GM19193 (cell line): ENCODE measurements around the gene DSG2.

Experiments
- POLR2A ChIP-seq: IDR thresholded peaks from 4 replicates; pipeline ENCODE4 v1.6.1; 2011; ENCODE audit not compliant: insufficient read depth, insufficient read length; ENCODE audit errors: extremely low read depth

The DSG2 gene

DNA sequence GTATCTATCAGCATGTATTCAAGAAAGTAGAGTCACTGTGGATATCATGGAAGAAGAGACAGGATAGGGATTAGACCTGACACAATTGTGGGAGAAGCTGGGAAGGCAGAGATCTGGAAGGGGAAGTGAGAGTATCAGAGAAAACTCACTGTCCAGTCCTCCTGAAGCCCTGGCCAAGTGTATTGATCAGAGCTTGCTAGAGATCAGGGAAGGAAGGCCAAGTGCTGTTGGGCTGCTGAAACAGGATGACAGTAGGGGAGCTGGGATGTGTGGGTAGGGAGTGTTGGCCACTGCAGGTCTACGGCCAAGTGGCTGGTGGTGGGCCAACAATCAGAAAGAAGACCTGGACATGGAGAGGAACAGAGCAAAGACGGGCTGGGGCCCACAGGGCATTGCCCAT is 67.4 kb downstream of the DSG2 start:
- TF ChIP-seq POLR2A: no peak

DNA sequence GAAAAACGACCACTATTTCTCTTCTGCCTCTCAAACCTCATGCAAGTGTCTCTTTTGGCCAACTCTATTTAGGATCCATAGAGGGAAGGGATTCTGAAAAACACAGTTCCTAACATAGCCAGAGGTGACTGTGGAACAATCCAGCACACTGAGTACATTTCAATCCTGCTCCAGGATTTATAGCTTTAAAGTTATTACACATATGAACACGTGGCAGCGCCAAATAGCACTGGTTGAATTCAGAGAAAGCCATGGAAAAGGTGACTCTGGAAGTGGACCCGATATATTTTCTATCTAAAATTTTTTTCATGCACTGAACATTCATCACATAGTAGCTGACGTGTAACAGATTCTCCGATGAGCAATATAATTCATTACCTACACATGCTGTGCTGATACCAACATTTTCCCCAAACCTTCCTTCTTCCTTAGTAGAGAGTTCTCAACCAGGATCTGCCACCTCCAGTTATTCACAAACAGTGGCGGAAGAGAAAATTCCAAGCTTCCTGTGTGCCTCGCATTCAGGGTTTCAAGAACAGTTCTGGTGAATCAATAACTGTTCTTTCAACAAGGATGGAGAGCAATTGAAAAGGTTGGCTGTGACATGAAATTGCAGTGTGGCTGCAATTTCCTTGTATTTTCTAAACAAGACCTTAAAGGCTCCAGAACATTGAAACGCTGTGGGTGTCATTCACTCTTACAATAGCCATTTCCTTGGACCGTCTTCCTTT is 68.0 kb downstream of the DSG2 start:
- no peak for TF ChIP-seq POLR2A

DNA sequence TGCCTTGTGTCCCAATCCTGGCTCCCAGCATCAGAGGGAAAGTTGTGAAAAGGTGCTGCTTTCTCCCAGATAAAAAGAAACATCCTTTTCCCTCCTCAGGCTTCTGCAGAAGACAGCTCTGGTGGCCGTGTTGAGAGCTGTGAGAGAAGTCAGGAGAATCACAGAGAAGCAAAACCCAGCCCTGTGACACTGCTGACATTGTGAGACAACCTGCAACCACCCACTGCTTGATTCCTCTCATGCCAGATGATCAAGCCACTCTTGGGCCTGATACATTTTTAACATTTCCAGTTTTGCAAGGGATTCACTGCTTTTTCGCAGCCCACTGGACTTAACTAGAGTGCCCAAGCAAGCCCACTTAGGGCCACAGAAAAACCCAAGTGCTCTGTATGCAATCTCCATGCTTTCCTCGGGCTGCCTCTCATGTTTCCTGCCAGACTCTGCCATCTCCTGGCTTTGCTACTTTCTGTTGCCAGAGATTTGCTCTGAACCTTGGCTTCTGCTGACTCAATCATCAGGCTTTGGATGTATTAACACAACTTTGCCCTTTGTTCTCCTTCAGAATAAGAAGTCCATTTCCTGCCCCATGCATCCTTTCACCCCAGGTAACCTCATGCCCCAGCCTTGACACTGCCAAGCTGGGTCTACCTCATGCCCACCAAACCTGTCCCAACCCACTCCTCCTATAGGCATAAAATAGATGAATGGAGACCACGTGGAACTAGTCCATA is 68.8 kb downstream of the DSG2 start:
- TF ChIP-seq POLR2A: no peak

DNA sequence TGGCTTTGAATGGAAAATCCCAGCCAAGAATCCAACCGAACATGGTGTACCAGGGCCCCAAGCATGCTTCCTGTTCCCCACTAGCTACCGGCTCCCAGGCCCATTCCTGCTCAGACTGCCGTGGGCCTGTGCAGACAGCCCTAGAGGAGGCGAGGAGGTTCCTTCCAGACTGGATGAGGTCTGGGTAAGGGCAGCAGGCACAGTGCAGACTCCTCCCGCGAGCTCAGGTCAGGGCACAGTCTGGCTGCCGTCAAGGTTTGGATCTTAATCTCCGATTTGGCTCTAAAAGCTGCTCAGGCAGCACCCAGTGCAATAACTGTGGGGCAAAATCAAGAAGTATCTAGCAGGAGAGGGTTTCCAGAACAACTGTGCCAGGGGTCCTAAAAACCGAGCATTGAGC is 74.4 kb downstream of the DSG2 start:
- no peak for TF ChIP-seq POLR2A

DNA sequence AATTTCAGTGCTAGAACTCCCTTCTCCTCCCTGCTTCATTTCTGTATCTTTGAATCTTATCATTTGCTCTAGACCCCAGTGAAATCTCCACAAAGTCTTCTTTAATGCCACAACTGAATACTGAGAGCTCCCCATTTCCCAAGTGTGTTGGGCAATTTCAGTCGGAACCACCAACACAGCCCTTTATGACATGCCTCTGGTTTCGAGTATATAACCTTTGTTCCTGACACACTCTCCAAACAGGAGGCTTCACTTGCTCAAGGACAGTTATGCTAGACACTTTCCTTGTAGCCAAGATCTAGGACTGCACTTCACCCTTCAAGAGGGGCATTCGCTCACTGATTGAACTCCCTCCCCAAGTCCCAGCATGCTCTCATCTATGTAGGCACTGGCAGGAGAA is 75.1 kb downstream of the DSG2 start:
- TF ChIP-seq POLR2A: no peak

DNA sequence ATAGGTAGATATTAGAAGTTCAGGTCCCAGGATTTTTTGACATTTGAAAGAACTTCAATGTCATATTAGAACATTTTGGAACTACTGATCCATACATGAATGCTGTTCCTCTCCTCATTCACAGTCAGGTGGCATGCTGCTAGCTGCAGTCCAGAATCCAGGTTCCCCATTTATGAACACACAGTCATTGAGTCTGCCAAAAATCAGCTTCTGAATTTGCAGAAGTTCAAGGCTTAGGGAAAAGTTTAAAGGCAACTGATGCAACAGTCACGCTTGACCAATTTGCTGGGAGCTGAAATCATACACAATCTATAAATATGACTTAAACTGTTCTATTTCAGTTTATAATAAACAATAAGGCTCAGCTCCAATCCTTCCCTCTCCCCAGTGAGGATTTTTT is 76.4 kb downstream of the DSG2 start:
- no peak for TF ChIP-seq POLR2A

DNA sequence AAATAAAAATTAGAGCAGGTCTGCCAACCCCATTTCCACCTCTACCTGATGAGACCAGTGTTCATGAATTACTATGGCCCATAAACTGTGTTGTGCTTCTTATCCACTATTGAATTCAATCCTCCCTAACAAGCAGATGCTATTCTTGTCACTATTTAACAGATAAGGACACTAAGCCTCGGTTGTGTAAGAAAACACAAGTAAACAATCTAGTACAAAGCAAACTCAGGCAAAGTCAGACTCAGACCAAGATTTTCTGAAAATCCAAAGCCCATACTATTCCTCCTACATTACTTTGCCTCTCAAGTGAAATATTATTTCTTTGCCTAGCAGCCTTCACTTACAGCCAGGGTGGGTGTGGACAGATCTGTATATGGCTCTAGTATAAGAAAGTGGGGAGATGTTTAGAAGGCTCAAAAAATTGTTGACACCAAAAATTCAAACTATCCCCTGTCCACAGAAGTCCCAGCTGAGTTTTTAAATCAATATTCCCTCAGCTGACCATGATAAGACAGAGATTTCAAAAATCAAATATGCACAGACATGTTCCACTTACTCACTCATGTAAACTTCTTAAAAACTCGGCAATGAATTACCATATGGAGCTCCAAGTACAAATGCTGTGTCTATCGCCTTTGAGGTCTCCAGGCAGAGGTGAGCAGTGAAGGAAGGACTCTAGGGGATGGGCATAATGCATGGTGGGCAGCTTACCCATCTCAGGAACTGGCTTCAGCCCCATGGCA is 77.7 kb downstream of the DSG2 start:
- no peak for TF ChIP-seq POLR2A

DNA sequence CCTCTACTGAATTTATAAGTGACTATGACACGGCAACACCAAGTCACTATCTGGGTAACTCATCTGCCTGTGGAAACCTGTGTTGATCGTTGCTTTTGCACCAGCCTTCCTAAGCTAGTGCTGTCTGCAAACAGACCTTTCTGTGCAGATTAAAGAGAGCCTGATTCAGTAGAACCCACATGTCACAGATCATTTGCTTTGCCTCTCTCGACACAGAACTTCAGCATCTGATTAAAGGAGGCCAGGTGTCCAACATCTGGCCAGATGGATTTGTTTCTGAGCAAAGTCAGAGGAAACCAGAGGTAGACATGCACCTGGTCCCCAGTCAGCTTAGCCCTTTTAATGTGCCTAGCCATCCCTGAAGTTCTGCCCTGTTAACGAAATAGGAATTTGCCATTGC is 78.7 kb downstream of the DSG2 start:
- no peak for TF ChIP-seq POLR2A

DNA sequence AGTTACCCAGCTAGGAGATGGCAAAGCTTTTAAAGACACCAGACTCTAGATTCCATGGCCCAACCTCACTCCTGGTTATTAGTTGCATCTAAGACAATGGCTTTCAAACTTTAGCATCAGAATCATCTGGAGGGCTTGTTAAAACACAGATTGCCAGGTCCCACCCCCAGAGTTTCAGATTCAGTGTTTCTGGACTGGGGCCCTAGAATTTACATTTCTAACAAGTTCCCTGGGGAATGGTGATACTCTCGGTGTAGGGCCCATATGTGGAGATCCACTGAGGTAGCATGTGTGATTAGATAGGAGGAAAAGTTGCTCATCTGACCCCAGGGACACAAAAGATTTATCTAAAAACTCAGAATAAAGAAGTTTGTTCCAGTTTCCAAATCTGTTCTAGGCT is 79.2 kb downstream of the DSG2 start:
- no peak for TF ChIP-seq POLR2A

DNA sequence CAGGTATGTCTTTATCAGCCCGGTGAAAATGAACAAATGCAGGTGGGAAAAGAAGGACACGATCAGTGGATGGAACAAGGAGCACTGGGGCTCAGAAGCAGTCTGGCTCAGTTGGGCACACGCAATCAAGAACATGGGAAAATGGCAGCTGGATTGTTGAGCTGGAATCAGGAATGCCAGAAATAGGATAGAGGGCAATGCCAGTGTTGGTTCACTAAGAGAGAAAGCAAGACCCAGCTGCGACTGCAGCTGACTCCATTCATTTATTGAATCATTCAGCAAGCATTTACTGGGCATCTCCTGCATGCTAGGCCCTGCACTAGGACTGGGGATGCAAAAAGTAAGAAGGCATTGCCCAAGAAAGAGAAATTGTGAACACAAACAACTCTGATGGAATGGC is 80.1 kb downstream of the DSG2 start:
- no peak for TF ChIP-seq POLR2A

DNA sequence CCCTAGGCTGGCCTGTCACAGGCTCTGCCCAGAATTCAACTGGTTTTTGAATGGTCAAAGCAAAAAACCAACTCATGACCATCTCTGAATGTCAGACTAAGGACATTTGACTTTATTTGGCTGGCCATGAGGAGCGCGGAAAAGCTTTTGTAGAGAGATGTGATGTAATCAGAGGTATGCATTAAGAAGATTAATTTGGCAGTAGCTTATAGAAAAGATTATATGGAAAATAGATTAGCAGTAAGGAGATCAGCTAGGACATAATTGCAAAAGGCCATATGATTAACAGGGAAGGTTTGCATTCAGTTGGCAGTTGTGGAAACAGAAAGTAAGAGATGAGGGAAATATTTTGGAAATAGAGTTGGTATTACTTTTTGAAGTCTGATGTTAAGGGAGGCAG is 81.4 kb downstream of the DSG2 start:
- TF ChIP-seq POLR2A: no peak

DNA sequence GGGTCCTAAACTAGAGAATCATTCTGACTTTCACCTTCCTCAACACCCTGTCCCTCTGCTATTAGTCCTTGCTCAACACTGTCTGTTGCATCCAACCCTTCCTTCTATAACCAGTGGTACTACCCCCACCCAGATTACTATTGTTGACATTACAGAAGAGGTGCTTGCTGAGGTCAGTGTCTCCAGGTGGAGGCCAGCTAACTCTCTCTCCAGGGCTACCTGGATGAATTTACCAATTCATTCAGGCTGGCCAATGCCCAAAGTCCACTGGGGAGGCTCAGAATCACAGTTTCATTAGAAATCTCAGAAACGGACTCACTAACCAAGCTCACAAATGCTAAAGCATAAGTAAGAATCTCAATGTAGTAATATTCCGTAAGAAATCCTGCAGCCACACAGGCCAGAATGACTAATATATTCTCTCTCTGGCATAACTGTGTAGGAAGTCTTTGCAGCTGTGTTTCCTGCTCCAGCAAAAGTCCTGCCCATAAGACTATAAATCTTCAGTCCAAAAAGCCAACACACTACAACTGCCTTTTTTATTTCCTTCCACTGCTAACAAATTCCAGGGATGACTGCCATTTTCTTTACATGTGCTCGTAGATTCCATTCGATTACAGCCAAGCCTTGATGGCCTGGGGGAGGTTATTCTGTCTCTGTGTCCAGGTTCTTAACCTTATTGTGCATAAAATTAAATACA is 83.7 kb downstream of the DSG2 start:
- no peak for TF ChIP-seq POLR2A

DNA sequence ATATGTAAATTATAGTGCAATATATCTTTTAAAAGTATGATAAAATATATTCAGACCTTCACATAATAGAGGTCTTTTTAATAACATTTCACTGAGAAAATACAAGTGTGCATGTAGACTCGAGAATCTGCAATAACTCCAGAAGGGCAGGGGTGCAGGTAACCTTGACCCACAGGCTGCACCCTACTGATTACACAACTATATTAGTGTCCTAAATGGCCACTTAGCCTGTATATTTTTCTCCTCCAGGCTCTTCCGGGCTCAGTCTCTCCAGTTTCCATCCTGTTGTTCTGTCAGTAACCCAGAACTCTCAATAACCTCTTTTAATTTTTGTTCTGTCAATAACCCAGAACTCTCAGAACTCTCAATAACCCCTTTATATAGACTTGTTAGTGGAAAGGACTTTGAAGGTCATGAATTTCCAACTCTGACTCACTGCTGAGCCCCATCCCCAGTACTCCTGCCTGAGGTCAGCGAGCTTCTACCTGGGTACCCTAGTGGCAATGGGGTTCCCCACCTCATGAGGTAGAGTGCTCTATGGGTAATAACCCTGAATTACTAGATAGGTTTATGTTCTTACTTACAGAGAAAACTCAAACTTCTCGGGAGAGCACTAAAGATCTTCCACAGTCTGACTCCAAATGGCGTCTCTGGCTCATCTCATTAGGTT is 85.3 kb downstream of the DSG2 start:
- no peak for TF ChIP-seq POLR2A

DNA sequence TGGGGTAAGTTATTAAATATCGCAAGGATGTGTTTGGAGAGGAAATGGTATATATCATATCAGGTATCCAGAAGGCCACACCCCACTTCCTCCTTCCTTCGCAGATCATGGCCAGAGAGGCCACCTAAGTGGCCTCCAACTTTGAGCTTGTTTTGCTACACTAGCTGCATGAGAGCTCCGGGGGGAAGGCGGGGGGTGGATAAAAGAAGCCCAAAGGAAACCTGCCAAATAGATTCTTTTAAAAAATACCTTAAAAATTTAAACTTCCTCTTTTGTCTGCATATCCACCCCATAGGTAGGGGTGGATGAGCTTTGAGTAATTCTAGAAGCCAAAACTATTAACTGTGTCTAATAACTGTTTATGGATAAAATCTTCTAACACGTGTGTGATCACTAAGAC is 88.0 kb downstream of the DSG2 start:
- TF ChIP-seq POLR2A: no peak

DNA sequence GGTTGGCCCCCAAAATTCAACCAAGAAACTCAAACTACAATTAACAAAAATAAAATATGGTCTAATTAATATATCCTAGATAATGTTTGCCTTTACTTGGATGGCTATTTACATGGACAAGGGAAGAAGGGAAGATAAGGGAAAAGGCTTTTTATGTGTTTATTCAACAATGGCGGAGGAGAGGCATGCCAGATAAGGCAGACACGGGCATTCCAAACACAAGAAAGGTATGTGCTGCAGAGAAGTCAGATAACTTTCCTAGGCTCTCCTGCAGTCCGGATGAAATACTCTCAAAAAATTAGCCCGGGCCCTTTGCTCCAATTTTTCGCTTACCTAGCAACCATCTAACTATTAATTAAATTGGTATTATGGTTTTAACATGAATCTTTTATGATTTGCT is 88.6 kb downstream of the DSG2 start:
- TF ChIP-seq POLR2A: no peak

DNA sequence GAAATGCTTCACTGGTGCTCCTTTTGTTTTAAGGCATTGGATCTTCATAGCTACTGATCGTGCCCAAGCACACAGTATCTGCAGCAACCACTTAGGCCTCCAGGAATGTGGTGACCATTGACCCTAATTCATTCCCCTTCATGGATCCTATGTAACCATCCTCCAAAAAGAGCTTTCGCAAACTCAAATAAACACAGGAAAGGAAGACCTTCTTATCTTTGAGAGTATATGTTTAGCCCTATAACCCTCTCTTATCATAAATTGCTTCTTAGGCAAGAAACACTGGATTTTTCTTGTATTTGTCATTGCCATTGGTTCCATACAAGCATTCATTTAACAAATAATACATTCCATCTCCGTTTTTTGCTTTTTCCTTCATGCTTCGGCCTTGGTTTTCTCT is 89.6 kb downstream of the DSG2 start:
- TF ChIP-seq POLR2A: no peak

DNA sequence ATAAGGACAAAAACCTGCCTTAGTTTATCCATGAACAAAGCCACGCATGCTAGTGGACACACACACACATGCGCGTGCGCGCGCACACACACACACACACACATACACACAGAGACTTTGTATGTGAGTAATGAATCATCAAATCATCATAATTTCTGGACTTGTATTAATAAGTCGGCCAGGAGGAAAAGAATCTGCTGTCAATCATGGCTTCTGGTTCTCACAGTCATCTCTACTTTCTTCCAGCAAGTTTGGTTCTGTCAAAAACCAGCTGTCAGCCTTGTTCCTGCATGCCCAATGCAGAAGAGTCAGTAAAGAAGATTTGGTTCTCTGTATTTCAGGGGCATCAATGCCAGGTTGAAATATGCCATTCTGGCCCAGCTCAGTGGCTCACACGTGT is 92.6 kb downstream of the DSG2 start:
- TF ChIP-seq POLR2A: no peak
